ENCODE results near the gene TBX21.

- TF ChIP-seq POLR2A (IDR thresholded peaks at IDR 0.05), result no peak
- no peak for TF ChIP-seq CTCF (IDR thresholded peaks at IDR 0.05)
- TF ChIP-seq POLR2AphosphoS5 (IDR thresholded peaks at IDR 0.05), result no peak
- no peak for TF ChIP-seq EP300 (IDR thresholded peaks at IDR 0.05)
Measured at GRCh38 chr17:47713980-47714700, 18.9 kb upstream of the TBX21 start.

All from suprapubic skin (tissue), 4 donors.